Measurements from ENCODE around the gene MBD3L4. TPM values are rescaled to one million over a fixed set of nuclear protein-coding genes. Genes with fewer than 3 reads are reported as not detected.

MBD3L4 gene
- total and polyA plus RNA-seq, 10 of the 15 experiments (the other 5 are each of a cell fraction or from before 2014, with no cell fraction given) = not detected

DNA sequence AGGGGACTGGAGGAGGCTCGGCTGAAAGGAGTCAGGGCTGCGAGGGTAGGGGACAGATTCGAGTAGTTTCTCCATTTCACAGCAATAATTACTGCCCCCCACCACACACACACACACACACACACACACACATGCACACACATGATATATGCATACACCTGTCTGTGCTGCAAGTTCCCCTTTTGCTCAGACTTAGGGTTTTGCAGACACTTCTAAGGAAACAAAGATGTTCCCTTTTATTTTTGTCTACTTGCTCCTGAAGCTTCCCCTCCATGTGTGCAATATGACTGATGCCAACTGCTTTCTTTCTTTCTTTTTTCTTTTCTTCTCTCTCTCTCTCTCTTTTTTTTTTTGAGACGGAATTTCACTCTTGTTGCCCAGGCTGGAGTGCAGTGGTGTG is 32.1 kb downstream of the MBD3L4 start (continued):
- TF ChIP-seq, protein P1, sequence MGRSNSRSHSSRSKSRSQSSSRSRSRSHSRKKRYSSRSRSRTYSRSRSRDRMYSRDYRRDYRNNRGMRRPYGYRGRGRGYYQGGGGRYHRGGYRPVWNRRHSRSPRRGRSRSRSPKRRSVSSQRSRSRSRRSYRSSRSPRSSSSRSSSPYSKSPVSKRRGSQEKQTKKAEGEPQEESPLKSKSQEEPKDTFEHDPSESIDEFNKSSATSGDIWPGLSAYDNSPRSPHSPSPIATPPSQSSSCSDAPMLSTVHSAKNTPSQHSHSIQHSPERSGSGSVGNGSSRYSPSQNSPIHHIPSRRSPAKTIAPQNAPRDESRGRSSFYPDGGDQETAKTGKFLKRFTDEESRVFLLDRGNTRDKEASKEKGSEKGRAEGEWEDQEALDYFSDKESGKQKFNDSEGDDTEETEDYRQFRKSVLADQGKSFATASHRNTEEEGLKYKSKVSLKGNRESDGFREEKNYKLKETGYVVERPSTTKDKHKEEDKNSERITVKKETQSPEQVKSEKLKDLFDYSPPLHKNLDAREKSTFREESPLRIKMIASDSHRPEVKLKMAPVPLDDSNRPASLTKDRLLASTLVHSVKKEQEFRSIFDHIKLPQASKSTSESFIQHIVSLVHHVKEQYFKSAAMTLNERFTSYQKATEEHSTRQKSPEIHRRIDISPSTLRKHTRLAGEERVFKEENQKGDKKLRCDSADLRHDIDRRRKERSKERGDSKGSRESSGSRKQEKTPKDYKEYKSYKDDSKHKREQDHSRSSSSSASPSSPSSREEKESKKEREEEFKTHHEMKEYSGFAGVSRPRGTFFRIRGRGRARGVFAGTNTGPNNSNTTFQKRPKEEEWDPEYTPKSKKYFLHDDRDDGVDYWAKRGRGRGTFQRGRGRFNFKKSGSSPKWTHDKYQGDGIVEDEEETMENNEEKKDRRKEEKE (IDR thresholded peaks at IDR 0.05) = no peak
- TF ChIP-seq SMAD1 (IDR thresholded peaks at IDR 0.05; ENCODE audit: low read depth, partially characterized antibody) (no peak), RAD21 (IDR thresholded peaks at IDR 0.05; ENCODE audit: insufficient read depth, low read depth, low read length) (no peak), POLR2AphosphoS2 (IDR thresholded peaks at IDR 0.05; ENCODE audit: low read depth, low read length) (no peak), BMI1 (IDR thresholded peaks at IDR 0.05; ENCODE audit: borderline replicate concordance) (no peak), MEF2B (IDR thresholded peaks at IDR 0.05; ENCODE audit: partially characterized antibody, poor library complexity, severe bottlenecking) (peak; percentile 22), HDGF (IDR thresholded peaks at IDR 0.05) (peak; percentile 89), POLR2AphosphoS5 (IDR thresholded peaks at IDR 0.05; ENCODE audit: low read length) (no peak), CREM (IDR thresholded peaks at IDR 0.05; ENCODE audit: low read depth) (no peak), FOXM1 (IDR thresholded peaks at IDR 0.05; ENCODE audit: low read depth, low read length) (no peak), POU2F2 (IDR thresholded peaks at IDR 0.05; ENCODE audit: borderline replicate concordance, low read depth, low read length) (peak; percentile 82; the same call in 1 of the 3 replicates), SMARCA5 (IDR thresholded peaks at IDR 0.05) (no peak), NFYB (IDR thresholded peaks at IDR 0.05; ENCODE audit: insufficient read depth, low read depth, low read length) (no peak), GABPA (IDR thresholded peaks at IDR 0.05; ENCODE audit: low read depth) (no peak), STAT1 (conservative IDR thresholded peaks at IDR 0.05) (no peak), RAD51 (IDR thresholded peaks at IDR 0.05) (no peak), NBN (IDR thresholded peaks at IDR 0.05) (peak; percentile 75; the same call in 1 of the 2 replicates), BCL11A (IDR thresholded peaks at IDR 0.05; ENCODE audit: low read depth, low read length) (no peak), DPF2 (IDR thresholded peaks at IDR 0.05) (0 out of 2 replicates have a peak, but pooled peaks have one; percentile 20), RBBP5 (conservative IDR thresholded peaks at IDR 0.05) (no peak)
- TF ChIP-seq, protein P2, sequence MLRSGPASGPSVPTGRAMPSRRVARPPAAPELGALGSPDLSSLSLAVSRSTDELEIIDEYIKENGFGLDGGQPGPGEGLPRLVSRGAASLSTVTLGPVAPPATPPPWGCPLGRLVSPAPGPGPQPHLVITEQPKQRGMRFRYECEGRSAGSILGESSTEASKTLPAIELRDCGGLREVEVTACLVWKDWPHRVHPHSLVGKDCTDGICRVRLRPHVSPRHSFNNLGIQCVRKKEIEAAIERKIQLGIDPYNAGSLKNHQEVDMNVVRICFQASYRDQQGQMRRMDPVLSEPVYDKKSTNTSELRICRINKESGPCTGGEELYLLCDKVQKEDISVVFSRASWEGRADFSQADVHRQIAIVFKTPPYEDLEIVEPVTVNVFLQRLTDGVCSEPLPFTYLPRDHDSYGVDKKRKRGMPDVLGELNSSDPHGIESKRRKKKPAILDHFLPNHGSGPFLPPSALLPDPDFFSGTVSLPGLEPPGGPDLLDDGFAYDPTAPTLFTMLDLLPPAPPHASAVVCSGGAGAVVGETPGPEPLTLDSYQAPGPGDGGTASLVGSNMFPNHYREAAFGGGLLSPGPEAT (IDR thresholded peaks at IDR 0.05; ENCODE audit: low read depth) = no peak
- TF ChIP-seq, protein P3, sequence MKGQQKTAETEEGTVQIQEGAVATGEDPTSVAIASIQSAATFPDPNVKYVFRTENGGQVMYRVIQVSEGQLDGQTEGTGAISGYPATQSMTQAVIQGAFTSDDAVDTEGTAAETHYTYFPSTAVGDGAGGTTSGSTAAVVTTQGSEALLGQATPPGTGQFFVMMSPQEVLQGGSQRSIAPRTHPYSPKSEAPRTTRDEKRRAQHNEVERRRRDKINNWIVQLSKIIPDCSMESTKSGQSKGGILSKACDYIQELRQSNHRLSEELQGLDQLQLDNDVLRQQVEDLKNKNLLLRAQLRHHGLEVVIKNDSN (IDR thresholded peaks at IDR 0.05; ENCODE audit: borderline replicate concordance, extremely low read length, insufficient read depth, low read depth, low read length) = no peak
- TF ChIP-seq, protein P4, sequence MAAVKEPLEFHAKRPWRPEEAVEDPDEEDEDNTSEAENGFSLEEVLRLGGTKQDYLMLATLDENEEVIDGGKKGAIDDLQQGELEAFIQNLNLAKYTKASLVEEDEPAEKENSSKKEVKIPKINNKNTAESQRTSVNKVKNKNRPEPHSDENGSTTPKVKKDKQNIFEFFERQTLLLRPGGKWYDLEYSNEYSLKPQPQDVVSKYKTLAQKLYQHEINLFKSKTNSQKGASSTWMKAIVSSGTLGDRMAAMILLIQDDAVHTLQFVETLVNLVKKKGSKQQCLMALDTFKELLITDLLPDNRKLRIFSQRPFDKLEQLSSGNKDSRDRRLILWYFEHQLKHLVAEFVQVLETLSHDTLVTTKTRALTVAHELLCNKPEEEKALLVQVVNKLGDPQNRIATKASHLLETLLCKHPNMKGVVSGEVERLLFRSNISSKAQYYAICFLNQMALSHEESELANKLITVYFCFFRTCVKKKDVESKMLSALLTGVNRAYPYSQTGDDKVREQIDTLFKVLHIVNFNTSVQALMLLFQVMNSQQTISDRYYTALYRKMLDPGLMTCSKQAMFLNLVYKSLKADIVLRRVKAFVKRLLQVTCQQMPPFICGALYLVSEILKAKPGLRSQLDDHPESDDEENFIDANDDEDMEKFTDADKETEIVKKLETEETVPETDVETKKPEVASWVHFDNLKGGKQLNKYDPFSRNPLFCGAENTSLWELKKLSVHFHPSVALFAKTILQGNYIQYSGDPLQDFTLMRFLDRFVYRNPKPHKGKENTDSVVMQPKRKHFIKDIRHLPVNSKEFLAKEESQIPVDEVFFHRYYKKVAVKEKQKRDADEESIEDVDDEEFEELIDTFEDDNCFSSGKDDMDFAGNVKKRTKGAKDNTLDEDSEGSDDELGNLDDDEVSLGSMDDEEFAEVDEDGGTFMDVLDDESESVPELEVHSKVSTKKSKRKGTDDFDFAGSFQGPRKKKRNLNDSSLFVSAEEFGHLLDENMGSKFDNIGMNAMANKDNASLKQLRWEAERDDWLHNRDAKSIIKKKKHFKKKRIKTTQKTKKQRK (IDR thresholded peaks at IDR 0.05; ENCODE audit: low read depth, low read length) = no peak

Data from GM12878 (cell line).